HFFc6 (cell line): Measurements from ENCODE around the gene ALDH1A1. TPM values are rescaled to one million over a fixed set of nuclear protein-coding genes. Genes with fewer than 3 reads are reported as not detected.

ENCODE experiments used
- DNase-seq: peaks from one replicate; pipeline ENCODE4 v3.0.0-alpha.2; 2018
- H3K27ac Mint-ChIP-seq: 2 replicates; pipeline ENCODE4 v1.8.0; 2020; ENCODE audit warnings: mild to moderate bottlenecking, mixed read lengths
- H3K27me3 Mint-ChIP-seq: 2 replicates; pipeline ENCODE4 v1.8.0; 2021; ENCODE audit warnings: mild to moderate bottlenecking, moderate library complexity, mixed read lengths; ENCODE audit not compliant: insufficient read depth
- H3K36me3 Mint-ChIP-seq: 2 replicates; pipeline ENCODE4 v1.8.0; 2021; ENCODE audit warnings: low read depth, mixed read lengths
- H3K4me1 Mint-ChIP-seq: 2 replicates; pipeline ENCODE4 v1.8.0; 2020; ENCODE audit warnings: low read depth, mixed read lengths
- H3K4me3 Mint-ChIP-seq: 2 replicates; pipeline ENCODE4 v1.8.0; 2020; ENCODE audit warnings: mild to moderate bottlenecking, moderate library complexity, mixed read lengths
- H3K9me3 Mint-ChIP-seq: 2 replicates; pipeline ENCODE4 v1.8.0; 2020; ENCODE audit warnings: mild to moderate bottlenecking, mixed read lengths
- total RNA-seq, 6 experiments: library from RNA; stranded (reverse); fragmentation: NEBNext Ultra II Directional; extraction: Animal tissue kit (Norgen Biotek cat#: 25700); gene quantifications; 2 replicates in 1 of 6; 3 replicates in 5 of 6; pipeline ENCODE4 v1.2.3, GENCODE V29; 2021
- TF ChIP-seq, protein P1 (sequence below): fragments of 200-600 bp; sonication (generic); IDR thresholded peaks from 2 replicates; pipeline ENCODE4 v1.5.0; 2021; ENCODE audit warnings: antibody characterized with exemption, mild to moderate bottlenecking

Gene ALDH1A1
- total RNA-seq, 6 experiments from 2014 or later, result 166 to 720 (median 656) TPM

DNA sequence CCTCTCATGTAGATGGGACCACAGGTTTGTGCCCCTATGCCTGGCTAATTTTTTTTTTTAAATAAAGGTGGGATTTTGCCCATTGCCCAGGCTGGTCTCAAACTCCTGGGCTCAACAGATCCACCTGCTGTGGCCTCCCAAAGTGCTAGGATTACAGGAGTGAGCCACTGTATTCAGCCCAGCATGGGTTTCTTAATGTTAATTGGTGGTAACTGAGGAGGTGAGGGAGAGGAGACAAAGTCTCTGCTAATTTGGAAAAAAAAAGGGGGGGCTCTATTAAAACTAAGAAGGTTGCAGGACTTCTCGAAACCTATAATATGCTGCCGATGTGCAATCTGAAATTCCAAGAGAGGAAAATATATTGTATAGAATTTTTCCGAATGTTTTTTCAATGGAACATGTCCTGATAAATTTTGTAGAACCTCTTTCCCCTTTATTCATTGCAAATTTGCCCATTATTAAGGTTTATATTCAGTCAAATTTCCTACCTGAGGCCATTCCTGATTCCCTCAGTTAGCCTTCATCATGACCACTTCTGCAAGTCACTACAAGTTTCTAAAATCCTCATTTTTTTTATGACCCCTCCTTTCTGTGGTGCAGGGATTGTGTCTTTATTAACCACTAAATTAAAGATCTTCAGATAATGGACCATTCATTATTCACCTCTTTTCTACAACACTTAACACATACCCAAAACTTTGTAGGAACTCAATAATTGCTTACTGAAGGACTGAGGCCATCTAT, 52.9 kb downstream of the ALDH1A1 start:
- Mint-ChIP-seq H3K27ac (no peak overlapping the region; the same call in 1 of the 2 replicates), H3K9me3 (no peaks in the 10 kb centered on the region; the same call in 1 of the 2 replicates), H3K27me3 (peaks cover 4% of the 10 kb centered on the region; the same call in 1 of the 2 replicates)

DNA sequence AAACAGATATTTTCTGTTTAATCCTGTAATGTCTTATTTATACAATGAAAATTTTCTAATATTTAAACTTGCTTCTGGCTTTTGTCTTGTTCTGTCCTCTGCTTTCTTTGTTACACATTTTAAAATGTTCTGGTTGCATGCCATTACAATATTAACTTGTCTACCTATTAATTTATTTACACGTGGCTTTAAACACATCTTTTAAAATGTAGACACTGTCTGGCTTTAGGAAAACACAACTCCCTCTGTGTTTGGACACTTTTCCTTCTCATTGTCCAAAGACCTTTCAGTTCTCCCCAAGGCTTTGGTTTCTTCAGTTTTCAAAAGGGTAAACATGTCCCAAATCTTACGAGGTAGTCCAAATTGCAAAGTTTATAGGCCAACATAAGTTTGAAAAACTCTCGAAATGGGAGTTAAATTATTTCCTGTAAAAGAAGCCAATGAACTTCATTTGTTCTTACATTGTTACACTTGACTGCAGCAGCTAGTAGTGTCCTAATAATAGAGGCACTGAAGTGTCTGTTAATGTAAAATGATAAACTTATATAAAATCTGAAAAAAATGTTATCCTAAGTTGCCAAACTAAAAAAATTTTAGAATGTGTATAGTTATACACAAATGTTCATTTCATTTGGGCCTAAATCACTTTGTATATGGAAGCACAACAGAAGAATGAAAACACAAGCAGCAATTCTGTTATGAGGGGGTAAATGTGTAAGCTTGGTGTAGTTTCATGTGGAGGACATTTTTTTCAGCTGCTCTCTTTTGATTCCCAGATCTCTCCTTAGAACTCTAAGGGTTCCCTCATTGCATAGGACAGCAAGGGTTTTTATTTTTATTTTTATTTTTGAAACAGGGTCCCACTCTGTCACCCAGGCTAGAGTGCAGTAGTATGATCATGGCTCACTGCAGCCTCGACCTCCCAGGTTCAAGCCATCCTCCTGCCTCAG, 53.8 kb downstream of the ALDH1A1 start:
- Mint-ChIP-seq H3K4me3 (no peak overlapping the region), H3K9me3 (no peaks in the 10 kb centered on the region; the same call in 1 of the 2 replicates), H3K27me3 (peaks cover 4% of the 10 kb centered on the region; the same call in 1 of the 2 replicates), H3K27ac (peak overlapping the region; percentile 43; the same call in 1 of the 2 replicates), H3K4me1 (peaks cover 25% of the 10 kb centered on the region), H3K36me3 (peaks cover 9% of the 10 kb centered on the region; the same call in 1 of the 2 replicates)
- no peak for DNase-seq
- TF ChIP-seq, protein P1, sequence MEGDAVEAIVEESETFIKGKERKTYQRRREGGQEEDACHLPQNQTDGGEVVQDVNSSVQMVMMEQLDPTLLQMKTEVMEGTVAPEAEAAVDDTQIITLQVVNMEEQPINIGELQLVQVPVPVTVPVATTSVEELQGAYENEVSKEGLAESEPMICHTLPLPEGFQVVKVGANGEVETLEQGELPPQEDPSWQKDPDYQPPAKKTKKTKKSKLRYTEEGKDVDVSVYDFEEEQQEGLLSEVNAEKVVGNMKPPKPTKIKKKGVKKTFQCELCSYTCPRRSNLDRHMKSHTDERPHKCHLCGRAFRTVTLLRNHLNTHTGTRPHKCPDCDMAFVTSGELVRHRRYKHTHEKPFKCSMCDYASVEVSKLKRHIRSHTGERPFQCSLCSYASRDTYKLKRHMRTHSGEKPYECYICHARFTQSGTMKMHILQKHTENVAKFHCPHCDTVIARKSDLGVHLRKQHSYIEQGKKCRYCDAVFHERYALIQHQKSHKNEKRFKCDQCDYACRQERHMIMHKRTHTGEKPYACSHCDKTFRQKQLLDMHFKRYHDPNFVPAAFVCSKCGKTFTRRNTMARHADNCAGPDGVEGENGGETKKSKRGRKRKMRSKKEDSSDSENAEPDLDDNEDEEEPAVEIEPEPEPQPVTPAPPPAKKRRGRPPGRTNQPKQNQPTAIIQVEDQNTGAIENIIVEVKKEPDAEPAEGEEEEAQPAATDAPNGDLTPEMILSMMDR, result no peak

More for the DNA sequence above, 52.9 kb downstream of the ALDH1A1 start:
- no peak overlapping the region for H3K4me3 Mint-ChIP-seq
- H3K36me3 Mint-ChIP-seq, result peaks cover 9% of the 10 kb centered on the region; the same call in 1 of the 2 replicates
- peaks cover 17% of the 10 kb centered on the region for H3K4me1 Mint-ChIP-seq
- TF ChIP-seq, protein P1, result no peak
- no peak for DNase-seq

- no peak overlapping the region for H3K4me3 Mint-ChIP-seq
- DNase-seq, result no peak
- peaks cover 4% of the 10 kb centered on the region; the same call in 1 of the 2 replicates for H3K27me3 Mint-ChIP-seq
- H3K9me3 Mint-ChIP-seq, result no peaks in the 10 kb centered on the region; the same call in 1 of the 2 replicates
- TF ChIP-seq, protein P1, result no peak
- H3K36me3 Mint-ChIP-seq, result peaks cover 6% of the 10 kb centered on the region; the same call in 1 of the 2 replicates
- no peak overlapping the region; the same call in 1 of the 2 replicates for H3K27ac Mint-ChIP-seq
- peaks cover 32% of the 10 kb centered on the region for H3K4me1 Mint-ChIP-seq
Measured at GRCh38 chr9:72898360-72898759, 54.5 kb downstream of the ALDH1A1 start.

GRCh38 chr9:72897069-72897649, 55.7 kb downstream of the ALDH1A1 start:
- H3K4me1 Mint-ChIP-seq, result peaks cover 44% of the 10 kb centered on the region
- no peak overlapping the region; the same call in 1 of the 2 replicates for H3K27ac Mint-ChIP-seq
- no peak overlapping the region for H3K4me3 Mint-ChIP-seq
- H3K9me3 Mint-ChIP-seq, result no peaks in the 10 kb centered on the region; the same call in 1 of the 2 replicates
- no peak for DNase-seq
- peaks cover 13% of the 10 kb centered on the region; the same call in 1 of the 2 replicates for H3K36me3 Mint-ChIP-seq
- H3K27me3 Mint-ChIP-seq, result peaks cover 4% of the 10 kb centered on the region; the same call in 1 of the 2 replicates
- TF ChIP-seq, protein P1, result no peak

DNA sequence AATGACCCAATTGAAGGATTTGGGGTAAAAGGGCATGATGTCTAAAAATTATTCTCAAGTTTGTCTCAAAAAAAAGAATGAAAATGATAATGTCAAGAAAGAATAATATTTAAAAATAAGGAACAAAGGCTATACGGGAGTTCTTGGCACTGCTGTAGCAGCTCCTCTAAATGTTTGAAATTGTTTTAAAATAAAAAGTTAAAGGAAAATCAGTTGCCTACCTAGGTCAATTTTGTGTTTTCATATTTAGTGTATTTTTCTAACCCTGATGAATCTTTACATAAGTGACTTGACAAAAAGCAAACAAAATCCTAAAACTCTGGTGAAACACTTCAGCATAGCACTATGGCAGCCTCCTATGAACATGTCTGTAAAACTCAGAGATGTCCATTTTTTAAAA, 56.4 kb downstream of the ALDH1A1 start:
- H3K4me3 Mint-ChIP-seq, result no peak overlapping the region
- no peaks in the 10 kb centered on the region; the same call in 1 of the 2 replicates for H3K9me3 Mint-ChIP-seq
- TF ChIP-seq, protein P1, result no peak
- peaks cover 4% of the 10 kb centered on the region; the same call in 1 of the 2 replicates for H3K27me3 Mint-ChIP-seq
- H3K36me3 Mint-ChIP-seq, result peaks cover 11% of the 10 kb centered on the region; the same call in 1 of the 2 replicates
- H3K27ac Mint-ChIP-seq, result peak overlapping the region; percentile 62; the same call in 1 of the 2 replicates
- DNase-seq, result no peak
- peaks cover 51% of the 10 kb centered on the region for H3K4me1 Mint-ChIP-seq
